SH-SY5Y (cell line): ENCODE results near the gene MGMT.

Experiments
- GATA2 ChIP-seq: IDR thresholded peaks from 2 replicates; pipeline ENCODE4 v1.6.1; 2011; ENCODE audit warnings: mild to moderate bottlenecking, low read depth, low read length
- GATA3 ChIP-seq: IDR thresholded peaks from 2 replicates; pipeline ENCODE4 v1.6.1; 2011; ENCODE audit warnings: low read depth, mild to moderate bottlenecking, low read length, moderate library complexity

MGMT gene

GRCh38 chr10:129498680-129499079, 31.6 kb downstream of the MGMT start:
- TF ChIP-seq GATA3: no peak
- no peak for TF ChIP-seq GATA2

GRCh38 chr10:129500617-129501339, 33.7 kb downstream of the MGMT start:
- TF ChIP-seq GATA3 (no peak), GATA2 (no peak)

GRCh38 chr10:129501652-129502436, 34.8 kb downstream of the MGMT start:
- TF ChIP-seq GATA3 (no peak), GATA2 (no peak)

GRCh38 chr10:129502448-129502847, 35.4 kb downstream of the MGMT start:
- TF ChIP-seq GATA3 (no peak), GATA2 (no peak)

GRCh38 chr10:129505500-129506075, 38.5 kb downstream of the MGMT start:
- TF ChIP-seq GATA3: no peak
- no peak for TF ChIP-seq GATA2

GRCh38 chr10:129506101-129506797, 39.2 kb downstream of the MGMT start:
- TF ChIP-seq GATA3 (no peak), GATA2 (no peak)

GRCh38 chr10:129507216-129507889, 40.3 kb downstream of the MGMT start:
- TF ChIP-seq GATA2: no peak
- no peak for TF ChIP-seq GATA3

GRCh38 chr10:129509155-129509554, 42.1 kb downstream of the MGMT start:
- TF ChIP-seq GATA2 (no peak), GATA3 (no peak)

- TF ChIP-seq GATA3 (no peak), GATA2 (no peak)
Measured at GRCh38 chr10:129509835-129510234, 42.8 kb downstream of the MGMT start.

GRCh38 chr10:129511086-129511485, 44.0 kb downstream of the MGMT start:
- TF ChIP-seq GATA2 (no peak), GATA3 (no peak)

- TF ChIP-seq GATA2 (no peak), GATA3 (no peak)
Measured at GRCh38 chr10:129511758-129512157, 44.7 kb downstream of the MGMT start.

- TF ChIP-seq GATA2 (no peak), GATA3 (no peak)
Measured at GRCh38 chr10:129513312-129513711, 46.3 kb downstream of the MGMT start.

- no peak for TF ChIP-seq GATA3
- TF ChIP-seq GATA2: no peak
Measured at GRCh38 chr10:129514568-129515451, 47.8 kb downstream of the MGMT start.
